LHCN-M2 (cell line): ENCODE measurements around the gene SPP1. TPM values are rescaled to one million over a fixed set of nuclear protein-coding genes. Genes with fewer than 3 reads are reported as not detected.
"Not testable (repeated sequence)": the region's sequence is repeated elsewhere in the genome, so short reads cannot be mapped to it uniquely, and the experiment has no call there.

ENCODE experiments used
- DNase-seq: peaks from one replicate; pipeline ENCODE4 v3.0.0-alpha.2; 2012; ENCODE audit warnings: low read depth
- polyA plus RNA-seq: library from polyadenylated mRNA; unstranded; fragments of >200 nt; gene quantifications from one replicate; pipeline ENCODE4 v1.2.1, GENCODE V29; 2012; ENCODE audit warnings: missing spikeins
- total RNA-seq: library from RNA; depleted of rRNA; stranded (reverse); fragments of >200 nt; gene quantifications from 2 replicates; pipeline ENCODE4 v1.2.3, GENCODE V29; 2014; rRNA removed

SPP1 gene
- 0.11 TPM in 1 of 2 replicates, not detected in the other for total RNA-seq
- polyA plus RNA-seq = 0.57 TPM

- peak; percentile 34 for DNase-seq
Observed at GRCh38 chr4:87975466-87975865, at the start of gene SPP1. Gene SPP1 (plus strand): TSS chr4:87975714. CDS start chr4:87976896, 1,182 bp downstream.

DNA sequence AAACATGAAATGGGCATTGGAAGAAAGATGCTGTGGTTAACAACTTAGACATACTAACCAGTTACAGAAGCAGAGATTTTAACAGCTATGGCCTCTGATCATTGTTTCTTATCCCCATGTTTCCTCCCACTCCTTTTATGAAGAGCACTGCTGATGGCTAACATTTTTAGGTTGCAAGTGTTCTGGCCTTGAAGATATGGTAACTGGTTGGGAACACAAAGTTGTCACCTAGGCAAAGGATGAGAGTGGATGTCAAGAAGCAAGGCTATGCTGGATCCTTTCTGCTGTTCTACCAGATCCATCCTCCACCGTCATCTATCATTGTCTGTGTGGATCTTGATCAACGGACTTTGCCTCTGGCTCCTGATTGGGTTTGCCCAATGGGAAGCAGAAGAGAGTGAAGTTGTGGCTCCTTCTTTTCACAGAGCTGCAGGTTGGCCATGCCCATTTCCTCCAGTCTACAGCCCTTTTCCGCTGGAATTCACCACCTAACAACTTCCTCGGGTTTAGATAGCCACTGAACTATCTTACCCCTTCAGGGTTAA lies 48.9 kb upstream of the SPP1 start:
- DNase-seq = no peak

DNA sequence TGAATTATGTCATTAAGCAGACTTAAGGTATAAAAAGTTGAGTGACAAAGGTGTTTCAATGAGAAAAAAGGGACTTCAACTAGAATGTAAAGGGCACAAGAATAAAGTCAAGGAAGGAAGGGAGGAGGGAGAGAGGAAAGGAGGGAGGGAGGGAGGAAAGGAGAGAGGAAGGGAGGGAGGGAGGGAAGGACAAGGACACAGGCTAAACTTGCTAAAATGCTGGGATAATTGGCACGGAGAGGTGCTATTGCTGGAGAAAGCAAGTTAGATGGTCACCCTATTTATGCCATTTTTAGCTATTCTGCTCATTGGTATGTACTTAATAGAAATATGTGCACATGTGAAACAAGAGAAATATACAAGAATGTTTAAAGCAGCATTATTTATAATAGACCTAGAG lies 44.9 kb upstream of the SPP1 start:
- no peak for DNase-seq

DNA sequence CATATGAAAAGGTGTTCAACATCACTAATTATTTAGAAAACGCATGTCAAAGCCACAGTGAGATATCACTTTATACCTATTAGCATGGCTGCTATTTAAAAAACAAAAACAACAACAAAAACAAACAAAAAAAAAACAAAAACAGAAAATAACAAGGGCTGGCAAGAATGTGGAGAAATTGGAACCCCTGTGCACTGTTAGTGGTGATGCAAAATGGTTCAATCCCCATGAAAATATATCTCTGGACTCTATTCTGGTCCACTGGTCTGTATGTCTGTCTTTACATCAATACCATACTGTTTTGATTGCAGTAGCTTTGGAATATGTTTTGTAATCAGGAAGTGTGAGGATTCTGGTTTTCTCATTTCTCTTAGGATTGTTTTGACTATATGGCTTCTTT lies 43.6 kb upstream of the SPP1 start:
- DNase-seq = no peak

- DNase-seq = peak; percentile 17
Observed at GRCh38 chr4:87932718-87933141, 42.8 kb upstream of the SPP1 start.

GRCh38 chr4:87933337-87933736 lies 42.2 kb upstream of the SPP1 start:
- no peak for DNase-seq

DNA sequence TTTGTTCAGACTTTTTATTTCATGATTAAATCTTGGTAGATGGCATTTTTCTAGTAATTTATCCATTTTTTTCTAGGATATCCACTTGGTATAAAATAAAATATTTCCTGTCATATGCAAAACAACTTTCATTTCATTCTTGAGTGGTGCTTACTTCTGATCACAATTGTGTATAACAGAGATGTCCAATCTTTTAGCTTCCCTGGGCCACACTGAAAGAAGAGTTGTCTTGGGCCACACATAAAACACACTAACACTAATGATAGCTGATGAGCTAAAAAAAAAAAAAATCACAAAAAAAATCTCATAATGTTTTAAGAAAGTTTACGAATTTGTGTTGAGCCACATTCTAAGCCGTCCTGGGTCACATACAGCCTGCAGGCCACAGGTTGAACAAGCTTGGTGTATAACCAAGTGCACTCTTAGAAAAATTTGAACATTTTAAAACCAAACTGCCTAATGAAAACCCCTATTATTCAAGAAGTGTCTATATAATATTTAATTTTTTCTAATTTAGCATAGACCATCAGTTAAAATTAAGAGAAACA lies 41.3 kb upstream of the SPP1 start:
- no peak for DNase-seq

- DNase-seq = no peak
Observed at GRCh38 chr4:87934973-87935372, 40.5 kb upstream of the SPP1 start.

- not testable (repeated sequence) for DNase-seq
Observed at GRCh38 chr4:87935954-87936353, 39.6 kb upstream of the SPP1 start.

DNA sequence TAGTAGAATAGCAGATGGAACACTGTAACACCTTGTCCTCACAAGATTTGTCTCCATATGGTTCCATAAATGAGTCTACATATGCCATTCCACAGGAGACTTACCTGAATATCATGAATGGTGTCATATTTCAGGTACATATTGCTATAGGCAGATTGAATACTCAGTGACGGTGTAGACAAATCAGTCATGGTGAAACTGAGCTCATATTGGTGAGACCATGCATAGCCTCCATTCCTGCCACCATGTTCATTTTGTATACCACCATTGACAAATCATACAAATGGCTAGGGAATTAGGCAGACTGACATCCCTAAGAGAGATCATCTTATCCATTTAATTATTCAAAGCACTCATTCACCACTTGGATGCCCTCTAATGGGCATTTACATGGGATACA lies 38.0 kb upstream of the SPP1 start:
- DNase-seq = no peak

- no peak for DNase-seq
Observed at GRCh38 chr4:87938746-87939145, 36.8 kb upstream of the SPP1 start.

GRCh38 chr4:87939978-87940690 lies 35.4 kb upstream of the SPP1 start:
- no peak for DNase-seq

DNA sequence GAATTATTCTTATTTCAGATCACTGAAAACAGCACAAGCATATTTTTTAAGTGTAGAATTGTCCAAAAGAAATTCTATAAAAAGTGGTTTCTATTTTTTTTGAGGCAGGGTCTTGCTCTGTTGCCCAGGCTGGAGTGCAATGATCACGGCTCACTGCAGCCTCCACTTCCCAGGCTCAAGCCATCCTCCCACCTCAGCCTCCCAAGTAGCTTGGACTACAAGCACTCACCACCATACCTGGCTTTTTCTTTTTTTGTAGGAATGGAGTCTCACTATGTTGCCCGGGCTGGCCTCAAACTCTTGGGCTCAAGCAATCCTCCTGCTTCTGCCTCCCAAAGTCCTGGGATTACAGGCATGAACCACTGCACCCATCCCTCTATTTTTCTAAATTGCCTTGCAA lies 34.7 kb upstream of the SPP1 start:
- DNase-seq = not testable (repeated sequence)

- no peak for DNase-seq
Observed at GRCh38 chr4:87941537-87942392, 33.7 kb upstream of the SPP1 start.

- no peak for DNase-seq
Observed at GRCh38 chr4:87943660-87944149, 31.8 kb upstream of the SPP1 start.

GRCh38 chr4:87944967-87945366 lies 30.5 kb upstream of the SPP1 start:
- no peak for DNase-seq

DNA sequence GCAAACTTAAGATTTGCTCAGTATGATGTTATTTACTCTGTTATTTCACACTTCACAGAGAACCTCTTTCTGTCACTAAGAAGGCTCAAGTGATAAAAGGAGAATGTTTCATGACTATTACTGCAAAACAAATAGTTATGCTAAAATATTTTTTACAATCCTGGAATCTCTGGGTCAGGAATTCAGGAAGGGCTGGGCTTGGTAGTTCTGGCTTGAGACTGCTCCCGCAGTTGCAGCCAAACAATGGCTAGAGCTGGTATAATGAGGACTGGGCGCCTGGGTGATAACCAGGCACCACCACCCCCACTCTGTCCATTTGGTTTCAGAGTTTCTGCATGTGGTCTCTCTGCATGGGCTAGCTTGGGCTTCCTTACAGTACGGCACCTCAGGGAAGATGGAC lies 28.7 kb upstream of the SPP1 start:
- no peak for DNase-seq

- no peak for DNase-seq
Observed at GRCh38 chr4:87947381-87948160, 27.9 kb upstream of the SPP1 start.

GRCh38 chr4:87949961-87950360 lies 25.6 kb upstream of the SPP1 start:
- peak; percentile 28 for DNase-seq

- no peak for DNase-seq
Observed at GRCh38 chr4:87950493-87950892, 25.0 kb upstream of the SPP1 start.

DNA sequence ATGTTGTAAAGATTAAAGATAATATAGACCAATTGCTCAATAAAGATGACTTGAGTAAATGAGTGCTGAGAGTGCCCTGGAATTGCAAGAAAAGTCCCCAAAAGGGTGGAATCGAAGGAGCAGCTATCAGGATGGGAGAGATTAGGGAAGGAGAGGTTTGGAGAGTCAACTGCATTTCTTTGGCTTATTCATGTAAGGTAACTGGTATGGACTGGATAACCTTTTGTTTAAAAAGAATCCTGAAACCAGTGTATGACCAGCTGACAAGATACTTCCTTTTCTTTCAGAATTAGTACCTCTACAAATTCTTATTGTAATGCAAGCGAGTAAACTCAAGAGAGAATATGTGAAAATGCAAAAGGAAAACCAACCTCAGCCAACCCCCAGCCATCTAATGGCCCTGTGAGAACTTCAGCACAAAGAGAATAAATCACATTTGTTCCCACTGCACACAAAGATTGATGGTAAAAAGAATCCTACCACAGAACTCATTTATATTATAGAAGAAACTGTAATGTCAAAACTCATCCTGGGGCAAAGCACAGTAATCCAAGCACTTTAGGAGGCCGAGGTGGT lies 24.5 kb upstream of the SPP1 start:
- DNase-seq = no peak
